ENCODE measurements around the gene HEATR3.

Gene HEATR3

GRCh38 chr16:50059111-50059510 lies 6.7 kb upstream of the HEATR3 start:
- no peak for TF ChIP-seq CTCF (IDR thresholded peaks at IDR 0.05)

GRCh38 chr16:50059669-50060068 lies 6.1 kb upstream of the HEATR3 start:
- no peak for TF ChIP-seq CTCF (IDR thresholded peaks at IDR 0.05)

GRCh38 chr16:50061326-50061725 lies 4.4 kb upstream of the HEATR3 start:
- no peak for TF ChIP-seq CTCF (IDR thresholded peaks at IDR 0.05)

GRCh38 chr16:50065241-50065623 lies 538 bp upstream of the HEATR3 start:
- TF ChIP-seq CTCF (IDR thresholded peaks at IDR 0.05): no peak

- TF ChIP-seq CTCF (IDR thresholded peaks at IDR 0.05): no peak
Measured at GRCh38 chr16:50066482-50067289, 916 bp downstream of the HEATR3 start.

GRCh38 chr16:50067290-50067853 lies 1.6 kb downstream of the HEATR3 start:
- peak; percentile 42; the same call in 1 of the 2 replicates for TF ChIP-seq CTCF (IDR thresholded peaks at IDR 0.05)

- TF ChIP-seq CTCF (IDR thresholded peaks at IDR 0.05): no peak
Measured at GRCh38 chr16:50068550-50068949, 2.8 kb downstream of the HEATR3 start.

All from LNCAP (cell line).